ENCODE data around the gene SSTR1. TPM values are rescaled to one million over a fixed set of nuclear protein-coding genes. Genes with fewer than 3 reads are reported as not detected.

Gene SSTR1
- total RNA-seq, 4 donors from 2014 or later = 0.19 to 0.67 TPM; not detected in 2

- no peaks in the 10 kb centered on the region for H3K36me3 ChIP-seq
- no peak for DNase-seq
- H3K4me1 ChIP-seq = peaks cover 0 to 17% (median 0%) of the 10 kb centered on the region in 3 donors
- peak overlapping the region in 3 of 4 donors; percentile 63 to 91 (median 84) for H3K27ac ChIP-seq
- TF ChIP-seq CTCF (IDR thresholded peaks at IDR 0.05) (peak in 2 of 6 experiments; percentile 13 to 19), POLR2A (IDR thresholded peaks at IDR 0.05) (no peak)
- H3K4me3 ChIP-seq = peak overlapping the region in 1 of 4 donors; percentile 67
- peaks cover 0 to 39% (median 0%) of the 10 kb centered on the region in 4 donors for H3K27me3 ChIP-seq
- 42 to 48% methylated on average over 5 of the region's 5 CpGs for WGBS, 2 donors
- intact Hi-C loops (cut with DNase I) = no loop called here
- H3K9me3 ChIP-seq = peaks cover 0 to 1% (median 0%) of the 10 kb centered on the region in 3 donors
These were observed 48.8 kb downstream of the SSTR1 start for GRCh38 chr14:38256533-38256840.

DNA sequence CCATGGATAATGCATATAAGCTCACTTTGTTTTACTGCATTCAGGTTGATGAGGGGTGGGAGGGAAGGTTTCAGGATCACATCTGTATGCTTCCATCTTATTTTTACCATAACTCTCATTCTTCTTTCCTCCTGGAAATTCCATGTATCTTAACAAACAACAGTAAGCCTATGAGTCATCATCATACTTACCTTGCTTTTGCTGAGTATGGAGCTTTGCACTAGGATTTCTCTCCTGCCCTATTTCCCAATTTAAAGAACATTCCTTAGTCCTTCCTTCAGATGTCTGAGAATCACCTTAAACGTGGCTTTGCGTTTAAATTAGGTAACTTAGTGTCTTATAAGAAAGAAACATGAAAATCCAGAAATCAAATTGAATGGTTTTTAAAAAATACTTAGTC lies 49.8 kb downstream of the SSTR1 start:
- Histone ChIP-seq H3K36me3 (no peaks in the 10 kb centered on the region), H3K9me3 (peaks cover 0 to 2% (median 0%) of the 10 kb centered on the region in 3 donors), H3K4me1 (peaks cover 0 to 17% (median 0%) of the 10 kb centered on the region in 3 donors), H3K4me3 (no peak overlapping the region), H3K27me3 (peaks cover 0 to 39% (median 0%) of the 10 kb centered on the region in 4 donors), H3K27ac (peak overlapping the region in 3 of 4 donors; percentile 41 to 84 (median 63))
- 51 to 71% methylated on average over 2 of the region's 2 CpGs for WGBS, 2 donors
- TF ChIP-seq POLR2A (IDR thresholded peaks at IDR 0.05) (no peak), CTCF (IDR thresholded peaks at IDR 0.05) (no peak)
- no peak for DNase-seq
- intact Hi-C loops (cut with DNase I) = no loop called here

GRCh38 chr14:38261620-38262019 lies 53.9 kb downstream of the SSTR1 start:
- TF ChIP-seq POLR2A (IDR thresholded peaks at IDR 0.05) (no peak), CTCF (IDR thresholded peaks at IDR 0.05) (no peak)
- Histone ChIP-seq H3K4me1 (peaks cover 0 to 5% (median 0%) of the 10 kb centered on the region in 3 donors), H3K4me3 (no peak overlapping the region), H3K27me3 (peaks cover 0 to 5% (median 0%) of the 10 kb centered on the region in 4 donors), H3K27ac (no peak overlapping the region), H3K36me3 (no peaks in the 10 kb centered on the region), H3K9me3 (peaks cover 0 to 2% (median 0%) of the 10 kb centered on the region in 3 donors)
- 67 to 68% methylated on average over 1 of the region's 1 CpG for WGBS, 2 donors
- intact Hi-C loops (cut with DNase I) = no loop called here
- DNase-seq = no peak

Other genes starting within 250 kb of the SSTR1 start
- gene CLEC14A, start 48.2 kb downstream of the SSTR1 start, total RNA-seq = 10 to 100 TPM in 2 of 4 donors, 1 to 10 TPM in 2; 5.4 to 18.5 (median 9.3) TPM

Measured in esophagus squamous epithelium (tissue), 5 donors.